ENCODE measurements around the gene PRICKLE4. TPM values are rescaled to one million over a fixed set of nuclear protein-coding genes. Genes with fewer than 3 reads are reported as not detected.

Gene PRICKLE4
- polyA plus RNA-seq, result 1 to 10 TPM; 1.4 to 4.5 (median 3.1) TPM

GRCh38 chr6:41780551-41781365, at the start of gene PRICKLE4:
Gene PRICKLE4, plus strand, starts transcription at chr6:41780782. Its CDS starts 2,692 bp downstream, at chr6:41783474.
- no peak within 1 kb of the TSS for H3K27ac ChIP-seq (ENCODE audit: low read depth, low read length)
- 1 to 2% (median 2%) methylated on average over 26 to 36 of the region's 36 CpGs for WGBS, 3 donors

- WGBS, 3 donors, result 91 to 94% (median 93%) methylated on average over 7 of the region's 7 CpGs
- H3K27ac ChIP-seq (ENCODE audit: low read depth, low read length), result no peak overlapping the region
These were observed 49.0 kb upstream of the PRICKLE4 start for GRCh38 chr6:41731561-41732086.

DNA sequence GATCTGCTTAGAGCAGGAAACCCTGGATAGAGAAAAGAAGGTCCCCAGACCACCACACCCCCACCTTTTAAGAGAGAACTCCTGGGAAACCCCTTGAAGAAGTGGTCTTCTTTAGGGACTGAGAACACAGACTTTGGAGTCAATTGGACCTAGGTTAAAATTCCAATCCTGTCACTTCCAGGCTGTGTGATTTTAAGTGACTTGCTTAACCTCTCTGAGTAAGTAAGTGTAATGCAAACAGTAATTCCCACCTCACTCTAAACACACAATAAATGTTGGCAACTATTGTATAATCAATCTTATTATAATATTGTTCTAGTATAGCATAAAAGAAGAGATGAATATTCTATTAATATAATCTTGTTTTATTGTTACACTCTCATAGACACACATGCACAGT, 48.4 kb upstream of the PRICKLE4 start:
- no peak overlapping the region for H3K27ac ChIP-seq (ENCODE audit: low read depth, low read length)

GRCh38 chr6:41732591-41733359, 47.8 kb upstream of the PRICKLE4 start:
- no peak overlapping the region for H3K27ac ChIP-seq (ENCODE audit: low read depth, low read length)

GRCh38 chr6:41733360-41733706, 47.2 kb upstream of the PRICKLE4 start:
- H3K27ac ChIP-seq (ENCODE audit: low read depth, low read length), result no peak overlapping the region
- WGBS, 3 donors, result 54 to 65% (median 56%) methylated on average over 11 of the region's 11 CpGs

More at GRCh38 chr6:41732591-41733359, 47.8 kb upstream of the PRICKLE4 start:
- 69 to 77% (median 70%) methylated on average over 8 of the region's 8 CpGs for WGBS, 3 donors

GRCh38 chr6:41733707-41734665, 46.6 kb upstream of the PRICKLE4 start:
- 1 to 3% (median 2%) methylated on average over 49 to 71 of the region's 73 CpGs for WGBS, 3 donors
- H3K27ac ChIP-seq (ENCODE audit: low read depth, low read length), result no peak overlapping the region

DNA sequence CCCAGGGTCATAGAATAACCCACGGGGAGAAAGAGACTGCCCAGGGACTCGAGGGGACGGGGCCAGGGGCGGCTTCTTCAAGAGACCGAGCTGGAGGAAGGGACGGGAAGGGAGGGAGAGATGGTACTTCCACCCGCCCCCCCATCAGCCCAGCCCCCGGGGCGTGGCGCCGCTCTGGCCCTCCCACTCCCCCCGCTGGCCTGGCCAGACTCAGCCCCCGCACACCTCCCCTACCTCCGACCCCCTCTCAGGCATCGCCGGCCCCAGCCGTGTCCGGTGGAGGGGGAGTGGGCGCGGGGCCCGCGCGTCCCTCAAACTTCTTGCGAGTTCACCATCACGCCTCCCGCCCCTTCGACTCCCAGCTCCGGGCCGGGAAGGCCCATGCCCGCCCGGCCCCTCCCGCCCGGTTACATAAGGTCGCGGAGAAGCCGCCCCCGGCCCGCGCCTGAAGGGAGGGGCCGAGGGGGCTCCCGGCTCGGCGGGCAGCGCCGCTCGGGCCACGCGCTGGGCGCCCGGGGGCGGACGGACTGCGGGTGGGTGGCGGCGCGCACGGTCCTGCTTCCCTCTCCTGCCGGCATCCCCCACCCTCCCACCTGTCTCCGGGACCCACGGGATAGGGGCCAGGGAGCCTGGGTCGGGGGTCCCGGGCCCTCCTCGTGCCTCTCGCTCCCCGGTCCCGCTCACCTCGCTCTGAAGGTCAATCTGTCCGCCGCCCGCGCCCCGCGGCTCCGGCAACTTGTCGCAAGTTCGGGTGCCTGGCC, 45.7 kb upstream of the PRICKLE4 start:
- H3K27ac ChIP-seq (ENCODE audit: low read depth, low read length), result peak overlapping the region; percentile 89
- 0 to 1% (median 0%) methylated on average over 52 to 76 of the region's 76 CpGs for WGBS, 3 donors

DNA sequence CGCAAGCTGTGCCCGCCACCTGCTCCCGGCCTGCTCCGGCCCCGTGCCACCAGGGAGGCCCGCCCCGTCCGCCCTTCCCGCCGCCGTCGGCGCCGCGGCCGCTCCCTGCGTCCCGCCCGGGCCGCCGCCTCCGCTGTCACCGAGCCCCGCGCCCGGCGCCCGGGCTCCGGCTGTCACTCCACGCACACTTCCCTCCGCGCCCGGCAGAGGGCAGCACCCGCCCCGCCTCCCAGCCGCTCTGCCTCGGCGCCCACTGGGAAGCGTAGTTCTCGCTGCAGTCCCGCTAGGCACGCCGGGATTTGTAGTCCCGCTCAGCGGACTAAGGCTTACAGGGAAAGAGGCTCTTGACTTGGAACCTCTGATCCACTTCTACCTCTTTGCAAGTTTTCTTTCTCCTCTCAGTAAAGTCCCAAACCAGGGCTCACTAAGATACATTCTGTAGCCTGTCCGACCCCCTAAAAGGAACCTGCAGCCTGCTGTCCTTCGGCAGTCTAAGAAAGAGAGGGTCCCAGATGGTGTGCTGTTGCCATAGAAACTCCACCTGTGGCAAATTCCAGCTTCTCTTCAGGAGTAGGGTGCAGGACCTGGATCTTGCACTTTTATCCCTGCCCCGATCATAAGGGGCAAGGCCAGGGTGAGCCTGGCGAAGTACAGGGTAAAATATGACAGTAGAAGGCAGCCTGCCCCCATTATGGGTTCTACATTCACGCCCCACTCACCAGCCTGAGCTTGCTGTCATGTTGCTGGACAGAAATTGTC, 45.0 kb upstream of the PRICKLE4 start, which contains the start of gene TFEB:
Gene TFEB, minus strand, starts transcription at position 182 of the 759 bp plus-strand sequence. CDS start 44,395 bp downstream, outside the sequence.
- WGBS, 3 donors, result 7 to 8% (median 7%) methylated on average over 42 to 50 of the region's 50 CpGs
- peak within 1 kb of the TSS; percentile 89 for H3K27ac ChIP-seq (ENCODE audit: low read depth, low read length)

DNA sequence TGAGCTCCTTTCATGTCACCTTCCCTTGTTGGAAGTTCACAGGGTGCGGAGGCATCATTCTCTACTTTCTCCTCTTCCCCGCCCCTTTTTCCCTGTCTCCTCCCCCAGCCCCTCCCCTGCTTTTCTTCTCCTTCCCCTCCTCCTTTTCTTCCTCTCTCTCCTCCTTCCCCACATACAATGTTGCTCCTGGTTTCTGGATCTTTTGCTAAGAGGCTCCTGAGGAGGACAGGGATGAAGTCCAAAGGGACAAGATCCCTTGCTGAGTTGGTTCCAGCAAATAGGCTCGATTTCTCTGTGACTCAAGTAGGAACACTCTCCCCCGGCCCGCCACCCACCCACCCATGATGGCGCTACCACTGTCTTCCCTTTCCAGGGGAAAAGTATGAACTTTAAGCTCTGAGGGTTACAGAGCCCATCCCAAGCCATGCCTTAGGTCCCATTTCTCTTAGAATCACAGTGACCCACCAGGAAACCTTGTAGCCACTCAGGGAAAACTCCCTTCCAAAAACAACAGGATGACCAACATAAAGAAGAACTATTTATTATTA, 44.3 kb upstream of the PRICKLE4 start:
- no peak overlapping the region for H3K27ac ChIP-seq (ENCODE audit: low read depth, low read length)
- 71 to 84% (median 72%) methylated on average over 6 of the region's 6 CpGs for WGBS, 3 donors

DNA sequence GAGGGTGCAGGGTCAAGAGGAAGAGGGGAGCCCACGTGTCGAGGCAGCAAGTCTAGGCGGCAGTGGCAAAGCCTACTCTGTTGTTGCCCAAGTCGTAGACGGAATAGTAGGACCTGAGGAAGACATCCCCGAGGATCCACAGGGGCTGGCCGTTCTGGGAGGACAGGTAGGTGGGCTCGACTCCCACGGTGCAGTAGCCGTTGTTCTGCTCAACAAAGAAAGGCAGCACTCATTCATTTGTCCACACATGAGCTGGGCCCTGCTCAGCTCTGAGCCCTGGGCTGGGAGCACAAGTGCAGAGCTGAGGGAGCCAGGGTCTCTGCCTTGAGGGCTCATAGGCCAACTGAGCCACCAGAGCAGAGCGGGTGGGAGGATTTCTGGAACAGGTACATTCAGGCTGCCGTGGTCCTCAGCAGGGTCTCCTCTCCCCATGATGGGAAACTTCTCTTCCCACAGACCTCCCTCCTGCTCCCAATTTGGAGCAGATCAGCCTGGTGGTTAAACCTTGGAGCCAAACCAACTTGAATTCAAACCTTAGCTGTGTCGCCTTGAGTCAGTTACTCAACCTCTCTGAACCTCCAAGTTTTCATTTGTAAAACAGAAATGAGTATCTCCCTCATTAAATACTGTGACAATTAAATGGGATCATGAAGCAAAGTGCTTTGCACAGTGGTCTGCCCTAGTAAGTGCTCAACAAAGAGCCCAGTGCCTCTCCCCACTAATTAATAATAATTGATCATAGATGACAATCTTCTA, 43.6 kb upstream of the PRICKLE4 start:
- WGBS, 3 donors, result 79 to 91% (median 88%) methylated on average over 13 of the region's 13 CpGs

DNA sequence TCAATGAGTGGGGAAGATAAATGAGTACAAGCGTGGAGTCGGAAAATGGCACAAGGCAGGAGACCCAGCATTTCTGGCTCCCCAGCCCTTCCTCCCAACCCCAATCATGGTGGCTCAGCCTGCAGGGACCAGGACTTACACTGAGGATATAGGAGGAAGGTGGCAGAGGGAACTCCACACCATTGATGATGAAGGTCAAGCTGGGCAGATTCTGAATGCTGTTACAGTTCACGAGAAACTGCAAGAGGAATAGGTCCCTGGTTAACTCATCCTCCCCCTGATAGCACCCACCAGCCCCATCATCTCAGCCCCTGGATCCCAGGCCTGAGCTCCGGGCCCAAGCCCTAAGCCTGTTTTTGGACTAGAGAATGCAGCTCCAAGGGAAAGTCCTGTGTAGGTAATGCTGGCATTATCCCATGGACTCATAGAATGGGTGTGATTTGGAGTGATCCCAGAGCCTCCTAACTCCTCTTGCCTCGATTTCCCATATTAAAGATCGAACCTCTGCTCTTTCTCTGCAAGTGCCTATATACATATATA, 42.9 kb upstream of the PRICKLE4 start:
- 90 to 93% (median 91%) methylated on average over 6 of the region's 6 CpGs for WGBS, 3 donors
- H3K27ac ChIP-seq (ENCODE audit: low read depth, low read length), result no peak overlapping the region

More for the DNA sequence above, 43.6 kb upstream of the PRICKLE4 start:
- H3K27ac ChIP-seq (ENCODE audit: low read depth, low read length), result no peak overlapping the region

GRCh38 chr6:41739041-41739440, 41.5 kb upstream of the PRICKLE4 start:
- H3K27ac ChIP-seq (ENCODE audit: low read depth, low read length), result no peak overlapping the region
- WGBS, 3 donors, result 79 to 85% (median 83%) methylated on average over 4 of the region's 4 CpGs

- WGBS, 3 donors, result 80 to 87% (median 83%) methylated on average over 13 of the region's 13 CpGs
- H3K27ac ChIP-seq (ENCODE audit: low read depth, low read length), result no peak overlapping the region
These were observed 40.0 kb upstream of the PRICKLE4 start for GRCh38 chr6:41740366-41741162.

DNA sequence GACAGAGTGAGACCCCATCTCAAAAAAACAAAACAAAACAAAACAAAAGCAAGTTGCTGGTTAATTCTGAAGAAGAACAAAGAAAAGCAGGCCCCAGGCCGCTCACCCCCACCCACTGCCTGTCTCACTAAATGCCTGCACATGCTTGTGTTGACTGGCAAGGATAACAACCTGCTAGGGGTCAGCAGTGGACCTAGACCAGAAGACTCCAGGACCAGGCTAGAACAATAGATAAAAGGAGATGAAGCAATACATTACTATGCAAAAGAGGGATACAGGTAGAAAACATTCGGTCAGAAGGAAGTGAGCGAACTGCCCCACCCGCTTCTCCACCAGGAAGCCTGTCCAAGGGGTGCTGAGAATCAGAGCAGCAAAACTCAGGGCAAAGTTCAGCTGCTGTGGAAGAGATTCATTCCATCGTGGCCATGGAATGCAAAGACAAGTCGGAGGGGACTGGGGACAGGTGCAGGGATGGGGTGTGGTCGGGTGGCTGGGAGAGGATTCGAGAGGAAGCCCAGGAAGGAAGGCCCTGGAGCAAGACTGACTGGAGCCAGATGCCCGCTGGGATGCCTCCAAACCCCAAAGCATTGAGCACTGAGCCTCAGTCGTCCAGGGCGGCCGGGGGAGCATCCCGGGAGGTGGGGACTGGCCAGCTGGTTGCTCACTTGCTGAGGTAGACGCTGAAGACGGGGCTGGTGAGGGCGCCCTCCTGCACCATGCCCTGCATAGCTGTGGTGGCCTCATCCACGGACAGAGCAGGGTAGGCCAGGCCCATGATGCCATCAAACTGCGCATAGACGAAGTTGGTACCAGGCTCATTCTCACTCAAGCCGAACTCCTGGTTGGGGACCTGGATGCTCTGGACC, 38.7 kb upstream of the PRICKLE4 start:
- 78 to 86% (median 79%) methylated on average over 18 to 20 of the region's 20 CpGs for WGBS, 3 donors
- H3K27ac ChIP-seq (ENCODE audit: low read depth, low read length), result no peak overlapping the region
